HG02571 (cell line): ENCODE data around the gene PDE11A.
"Not testable (repeated sequence)": the region's sequence is repeated elsewhere in the genome, so short reads cannot be mapped to it uniquely, and the experiment has no call there.

Source experiments
- ATAC-seq: cut with Tn5 transposase; IDR thresholded peaks from one replicate; pipeline ENCODE4 v1.9.1; 2021; ENCODE audit warnings: mild to moderate bottlenecking, moderate library complexity; ENCODE audit not compliant: unreplicated experiment

PDE11A gene

GRCh38 chr2:177830881-177831386 lies 241.6 kb downstream of the PDE11A start:
- ATAC-seq, result no peak

- ATAC-seq, result no peak
These were observed 244.0 kb downstream of the PDE11A start for GRCh38 chr2:177828557-177828956.

DNA sequence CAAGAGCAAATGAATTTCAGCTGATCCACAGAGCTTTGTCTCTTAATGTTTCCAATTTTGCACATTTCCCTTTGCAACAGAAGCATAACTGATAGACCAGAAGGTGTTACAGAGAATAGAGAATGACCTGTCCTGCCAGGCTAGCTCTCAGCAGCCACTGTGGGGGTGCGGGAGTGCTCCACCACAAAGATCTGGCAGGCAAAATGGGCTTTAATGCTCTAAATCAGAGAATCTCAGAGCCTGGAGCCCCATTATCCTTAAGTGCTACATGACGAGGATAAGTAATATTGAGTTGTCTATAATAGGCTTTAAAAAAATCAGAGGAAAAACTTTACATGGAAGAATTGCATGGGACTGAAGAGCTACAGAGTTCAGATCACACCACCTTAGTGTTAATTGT lies 245.7 kb downstream of the PDE11A start:
- no peak for ATAC-seq

- ATAC-seq, result no peak
These were observed 249.6 kb downstream of the PDE11A start for GRCh38 chr2:177822941-177823340.

GRCh38 chr2:177818412-177818811 lies 254.2 kb downstream of the PDE11A start:
- ATAC-seq, result no peak

DNA sequence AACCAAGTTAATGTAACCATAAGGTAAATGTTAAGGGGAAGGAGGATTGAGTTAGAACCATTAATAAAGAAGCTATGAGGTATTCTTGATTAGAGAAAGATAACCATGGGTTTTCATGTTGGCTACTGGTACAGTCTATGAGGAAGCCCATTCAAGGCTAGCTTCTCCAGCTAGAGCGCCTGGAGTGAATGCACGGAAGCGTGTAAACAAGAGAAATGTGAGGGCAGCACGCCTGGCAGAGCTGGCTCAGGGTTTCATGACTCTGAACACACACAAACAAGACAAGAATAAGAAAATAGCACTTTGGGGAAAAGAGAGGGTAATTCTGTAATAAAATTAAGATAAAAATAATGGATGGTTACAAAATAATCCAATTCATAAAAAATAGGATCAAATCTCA lies 255.3 kb downstream of the PDE11A start:
- ATAC-seq, result no peak

- no peak for ATAC-seq
These were observed 255.8 kb downstream of the PDE11A start for GRCh38 chr2:177816766-177817165.

GRCh38 chr2:177812713-177813396 lies 259.7 kb downstream of the PDE11A start:
- ATAC-seq, result no peak

DNA sequence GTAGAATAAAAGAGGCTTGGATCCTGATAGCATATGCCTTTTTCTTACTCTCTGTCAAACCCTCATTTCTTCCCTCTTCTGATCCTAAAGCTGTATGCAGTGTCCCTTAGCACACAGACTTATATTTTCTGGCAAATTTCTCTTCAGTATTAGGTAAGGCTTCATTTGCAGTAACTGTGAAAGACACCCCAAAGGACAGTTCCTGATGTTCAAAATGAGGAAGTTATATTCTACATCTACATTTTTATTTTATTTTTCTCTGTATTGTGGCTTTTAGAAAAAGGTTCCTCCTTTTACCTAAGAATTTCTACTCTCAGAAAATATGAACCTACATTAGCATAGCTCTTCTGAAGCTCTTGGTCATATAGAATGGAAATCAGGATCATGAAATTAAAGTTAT lies 261.7 kb downstream of the PDE11A start:
- no peak for ATAC-seq

DNA sequence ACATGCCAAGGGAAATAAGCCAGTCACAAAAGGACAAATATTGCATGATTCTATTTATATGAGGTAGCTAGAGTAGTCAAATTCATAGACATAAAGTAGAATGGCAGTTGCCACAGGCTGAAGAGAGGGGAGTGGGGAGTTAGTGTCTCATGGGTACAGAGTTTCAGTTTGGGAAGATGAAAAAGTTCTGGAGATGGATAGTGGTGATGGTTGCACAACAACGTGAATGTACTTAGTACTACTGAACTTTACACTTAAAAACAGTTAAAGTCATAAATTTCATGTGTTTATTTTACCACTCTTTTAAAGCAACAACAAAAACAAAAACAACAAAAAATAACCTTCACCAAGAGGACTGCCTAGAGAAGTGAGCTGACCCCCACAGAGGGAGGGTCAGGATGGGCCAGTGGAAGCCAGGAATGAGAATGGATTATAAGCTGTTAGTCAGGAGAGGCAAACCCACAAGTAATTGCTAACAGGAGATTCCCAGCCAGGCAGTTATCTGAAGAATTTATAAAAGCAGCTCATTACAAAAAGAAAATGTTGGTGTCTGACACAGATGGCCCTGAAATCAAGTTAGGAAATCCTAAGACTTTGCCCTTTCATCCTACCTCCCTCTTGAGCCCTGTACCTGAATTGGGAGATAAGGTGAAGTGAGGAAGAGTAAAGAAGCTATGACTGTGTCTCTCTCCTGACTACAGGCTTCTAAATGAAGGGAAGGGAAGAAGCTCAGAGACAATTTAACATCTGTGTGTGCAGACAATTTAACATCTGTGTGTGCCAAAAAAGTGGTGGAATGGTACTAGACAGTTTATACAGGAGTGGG lies 263.4 kb downstream of the PDE11A start:
- no peak for ATAC-seq

GRCh38 chr2:177806025-177806424 lies 266.6 kb downstream of the PDE11A start:
- no peak for ATAC-seq

DNA sequence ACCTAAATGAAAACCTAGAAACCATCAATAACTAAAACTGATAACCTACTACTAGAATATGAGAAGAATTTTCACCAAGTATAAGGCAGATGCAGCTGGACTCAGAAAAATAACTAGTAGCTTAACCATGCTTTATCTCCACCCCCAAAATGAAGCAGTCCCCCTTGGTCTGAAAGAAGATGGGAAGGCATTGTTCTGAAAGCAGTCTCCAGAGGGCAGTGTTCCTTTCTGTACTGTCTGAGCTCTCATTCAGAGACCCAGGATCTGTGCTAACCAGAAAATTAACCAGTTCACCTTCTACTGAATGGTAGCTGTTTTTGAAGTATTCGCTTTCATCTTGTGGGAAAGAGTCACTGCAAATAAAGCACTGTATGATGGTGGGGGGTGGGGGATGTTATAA lies 273.0 kb downstream of the PDE11A start:
- ATAC-seq, result no peak

DNA sequence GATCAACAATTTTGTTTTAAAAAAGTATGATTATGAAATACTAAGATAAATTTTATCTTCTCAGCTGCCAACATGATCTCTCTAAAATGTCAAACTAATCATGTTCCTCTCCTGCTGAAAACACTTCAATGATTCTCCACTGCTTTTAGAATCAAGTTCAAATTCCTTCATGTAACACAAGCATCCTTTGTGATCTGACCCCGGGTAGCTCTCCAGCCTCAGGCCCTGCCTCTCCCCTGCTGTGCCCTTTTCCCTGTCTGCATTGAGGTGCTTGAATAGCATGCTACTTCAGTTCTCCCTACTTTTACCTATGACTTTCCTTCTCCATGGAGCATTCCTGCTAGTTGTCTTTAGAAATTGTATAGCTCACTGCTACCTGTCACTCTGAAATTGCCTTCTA lies 274.8 kb downstream of the PDE11A start:
- no peak for ATAC-seq

DNA sequence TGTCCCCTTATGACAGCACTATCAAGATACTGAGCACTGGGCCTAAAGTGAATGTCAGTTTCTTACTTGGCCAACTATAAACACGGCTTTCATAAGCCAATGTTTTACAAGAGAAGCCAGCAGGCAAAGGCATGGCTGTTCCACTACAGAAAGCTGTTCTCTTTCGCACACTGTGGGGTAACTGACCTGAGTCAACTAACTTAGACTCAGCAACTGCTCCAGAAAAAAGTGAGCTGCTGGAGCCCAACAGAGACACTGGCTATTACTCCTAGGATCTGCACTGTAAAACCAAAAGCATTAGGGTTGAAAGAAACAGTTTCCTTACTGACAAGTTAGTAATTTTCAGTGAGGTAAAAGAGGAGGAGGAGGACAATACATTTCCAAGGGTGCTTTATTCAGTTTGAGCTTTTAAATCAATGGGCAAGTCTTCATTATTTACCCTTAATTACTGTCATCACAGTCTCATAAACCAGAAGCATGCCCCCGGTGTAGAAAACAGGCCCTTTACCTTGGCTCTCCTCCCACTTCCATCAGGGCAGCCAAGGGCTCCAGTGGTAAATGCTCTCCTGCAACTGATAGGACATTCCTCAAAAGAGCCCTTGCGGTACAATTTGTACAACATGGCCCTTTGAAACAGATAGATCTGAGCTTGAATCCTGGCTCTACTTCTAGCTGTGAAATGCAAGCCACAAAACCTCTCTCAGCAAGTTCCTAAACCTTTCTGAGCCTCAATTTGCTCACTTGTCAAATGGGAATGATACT lies 275.7 kb downstream of the PDE11A start:
- ATAC-seq, result no peak

- ATAC-seq, result no peak
These were observed 276.6 kb downstream of the PDE11A start for GRCh38 chr2:177796011-177796410.

GRCh38 chr2:177785143-177785542 lies 287.4 kb downstream of the PDE11A start:
- ATAC-seq, result not testable (repeated sequence)

DNA sequence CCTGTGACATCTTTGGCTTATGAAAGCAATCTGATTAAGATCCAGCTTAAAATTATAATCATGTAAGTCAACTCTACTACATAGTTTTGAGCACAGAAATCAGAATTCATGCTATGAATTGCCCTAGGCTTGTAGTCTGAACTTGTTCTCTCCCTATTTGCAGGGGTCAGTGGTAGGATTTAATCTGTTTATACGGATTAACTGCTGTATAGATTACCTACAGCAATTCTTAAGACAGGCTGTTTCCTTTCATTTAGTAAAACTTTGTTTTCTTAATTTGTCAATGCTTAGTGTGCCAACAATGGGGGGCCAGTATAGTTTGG lies 287.9 kb downstream of the PDE11A start:
- ATAC-seq, result no peak

DNA sequence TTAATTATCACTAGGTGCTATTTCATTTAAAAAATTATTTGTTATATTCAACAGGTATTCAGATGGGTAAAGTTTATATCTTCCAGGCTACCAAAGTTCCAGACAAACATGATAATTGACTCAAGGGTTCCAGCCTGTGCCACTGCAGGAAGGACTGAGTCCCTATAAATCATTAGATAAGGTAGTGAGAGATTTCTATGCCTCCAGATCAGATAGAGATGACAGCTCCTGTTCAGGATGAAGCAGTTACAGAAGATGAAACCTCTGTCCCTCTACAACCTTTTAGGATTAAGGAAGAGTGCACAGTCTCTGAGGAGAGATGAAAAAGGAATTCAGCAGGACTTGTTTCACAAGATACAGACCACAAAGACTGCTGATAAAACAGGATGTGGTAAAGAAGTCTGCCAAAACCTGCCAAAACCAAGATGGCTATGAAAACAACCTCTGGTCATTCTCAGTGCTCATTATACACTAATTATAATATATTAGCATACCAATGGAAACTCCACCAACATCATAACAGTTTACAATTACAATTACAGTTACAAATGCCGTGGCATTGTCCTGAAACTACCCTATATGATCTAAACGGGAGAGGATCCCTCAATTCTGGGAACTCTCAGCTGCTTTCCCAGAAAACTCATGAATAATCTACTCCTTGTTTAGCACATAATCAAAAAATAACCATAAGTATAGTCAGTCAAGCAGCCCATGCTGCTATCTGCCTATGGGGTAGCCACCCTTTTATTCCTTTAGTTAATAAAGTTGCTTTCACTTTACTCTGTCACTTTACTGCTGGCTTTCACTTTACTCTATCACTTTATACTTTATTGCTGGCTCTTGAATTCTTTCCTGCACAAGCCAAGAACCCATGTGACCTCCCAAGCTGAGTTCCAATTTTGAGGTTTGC lies 288.5 kb downstream of the PDE11A start:
- peak; percentile 71 for ATAC-seq

DNA sequence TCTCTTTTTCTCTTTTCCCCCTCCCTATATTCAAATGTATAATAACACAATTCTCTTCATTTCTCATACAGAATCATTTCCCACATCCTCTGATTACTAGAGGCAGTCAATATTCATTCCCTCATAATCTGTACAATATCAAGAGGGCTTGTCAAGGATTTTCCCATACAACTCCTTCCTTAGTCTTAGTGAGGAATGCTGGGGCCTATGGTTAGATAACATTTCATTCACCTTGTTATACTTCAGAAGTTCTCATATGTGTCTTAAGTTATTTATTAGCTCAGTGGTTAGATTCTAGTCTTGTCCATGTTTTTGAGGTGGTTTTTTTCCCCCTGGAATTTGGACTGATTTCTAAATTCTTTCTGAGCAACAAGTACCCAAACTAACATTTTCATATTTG lies 289.5 kb downstream of the PDE11A start:
- no peak for ATAC-seq

DNA sequence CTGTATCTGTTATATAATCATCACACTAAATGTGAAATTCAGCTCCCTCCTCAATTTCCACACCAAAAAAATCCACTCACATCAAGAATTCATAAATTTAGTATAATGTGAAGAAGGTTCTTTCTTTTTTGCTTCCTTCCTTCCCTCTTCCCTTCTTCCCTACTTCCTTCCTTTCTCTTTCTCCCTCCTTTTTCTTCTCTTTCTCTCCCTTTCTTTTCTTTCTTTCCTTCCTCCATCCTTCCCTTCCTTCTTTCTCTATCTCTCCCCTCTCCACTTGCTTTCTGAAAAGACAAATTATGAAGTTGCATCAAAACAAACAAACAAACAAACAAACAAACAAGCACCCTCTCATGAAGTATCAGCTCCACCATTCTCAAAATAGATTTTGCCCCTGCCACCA lies 290.0 kb downstream of the PDE11A start:
- ATAC-seq, result no peak

DNA sequence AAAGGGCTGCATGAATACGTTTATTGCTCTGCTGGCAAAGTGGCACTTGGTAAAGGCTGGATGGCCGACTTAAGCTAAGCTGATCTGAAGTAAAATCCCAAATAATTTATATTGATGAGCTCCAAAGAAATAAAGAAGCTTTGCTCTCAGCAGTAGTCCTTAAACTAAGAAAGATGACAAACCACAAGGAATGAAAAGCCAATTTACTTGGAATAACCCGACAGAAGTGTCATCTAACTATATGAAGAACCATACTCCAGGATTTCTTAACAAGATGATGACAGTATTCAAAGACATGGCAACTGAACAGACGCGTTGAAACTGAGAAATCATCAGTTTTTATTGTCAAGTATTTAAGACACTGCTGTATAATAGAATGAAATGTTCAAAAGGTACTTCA lies 294.1 kb downstream of the PDE11A start:
- ATAC-seq, result no peak
